ENCODE data around the gene ZNF124.

ZNF124 gene

DNA sequence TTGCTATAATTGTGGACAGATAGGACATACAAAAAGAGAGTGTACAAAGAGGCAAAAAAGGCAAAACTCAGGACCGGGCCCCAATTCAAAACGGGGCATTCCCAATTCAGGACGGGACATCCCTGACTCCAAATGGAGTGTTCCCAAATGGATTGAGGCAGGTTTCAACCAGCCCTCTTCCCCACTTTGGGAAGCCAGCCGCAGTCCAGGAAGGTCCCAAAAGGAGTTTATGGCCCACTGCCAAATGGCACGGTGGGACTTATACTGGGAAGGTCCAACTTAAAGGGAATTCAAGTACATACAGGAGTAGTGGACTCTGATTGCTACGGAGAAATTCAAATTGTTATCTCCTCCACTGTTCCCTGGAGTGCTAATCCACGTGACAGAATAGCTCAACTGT lies 64.1 kb downstream of the ZNF124 start:
- no peak overlapping the region for H3K4me3 ChIP-seq (ENCODE audit: low read depth in 1 of 5, low read length in 5 of 5)
- H3K9ac ChIP-seq (ENCODE audit: low read length in 5 of 5), result no peak overlapping the region
- no peak overlapping the region for H3K27ac ChIP-seq (ENCODE audit: low read depth, low read length)
- peaks cover 2 to 41% (median 35%) of the 10 kb centered on the region in 5 donors for H3K4me1 ChIP-seq (ENCODE audit: control insufficient read depth in 5 of 5, insufficient read depth in 5 of 5, low read length in 5 of 5)
- H3K27me3 ChIP-seq (ENCODE audit: control insufficient read depth in 5 of 5, insufficient read depth in 4 of 5, low read length in 5 of 5), result no peaks in the 10 kb centered on the region
- H3K36me3 ChIP-seq (ENCODE audit: control insufficient read depth in 5 of 5, insufficient read depth in 5 of 5, low read length in 5 of 5), result no peaks in the 10 kb centered on the region
- H3K9me3 ChIP-seq (ENCODE audit: control insufficient read depth in 5 of 5, low read length in 5 of 5), result no peaks in the 10 kb centered on the region

DNA sequence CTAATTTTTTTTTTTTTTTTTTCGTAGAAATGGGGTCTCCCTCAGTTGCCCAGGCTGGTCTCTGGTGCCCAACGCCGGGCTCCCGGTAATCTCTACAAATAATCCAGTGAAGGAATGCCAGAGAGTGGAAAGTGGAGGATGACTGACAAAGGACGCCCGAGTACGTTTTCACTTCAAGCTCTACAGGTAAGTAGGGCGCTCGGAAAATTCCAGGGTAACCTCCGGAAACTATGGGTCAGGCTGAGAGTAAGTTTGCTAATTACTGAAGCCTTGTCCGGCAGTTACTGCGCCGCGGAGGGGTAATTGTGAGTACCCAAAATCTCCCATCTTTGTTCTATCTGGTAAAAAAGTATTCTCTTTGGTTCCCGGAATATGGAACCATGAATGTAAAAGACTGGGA lies 65.9 kb downstream of the ZNF124 start:
- Histone ChIP-seq H3K4me1 (ENCODE audit: control insufficient read depth in 5 of 5, insufficient read depth in 5 of 5, low read length in 5 of 5) (peaks cover 0 to 28% (median 26%) of the 10 kb centered on the region in 5 donors), H3K27me3 (ENCODE audit: control insufficient read depth in 5 of 5, insufficient read depth in 4 of 5, low read length in 5 of 5) (no peaks in the 10 kb centered on the region), H3K9me3 (ENCODE audit: control insufficient read depth in 5 of 5, low read length in 5 of 5) (peaks cover 2 to 11% (median 7%) of the 10 kb centered on the region in 5 donors), H3K9ac (ENCODE audit: low read length in 5 of 5) (no peak overlapping the region), H3K27ac (ENCODE audit: low read depth, low read length) (no peak overlapping the region), H3K4me3 (ENCODE audit: low read depth in 1 of 5, low read length in 5 of 5) (no peak overlapping the region), H3K36me3 (ENCODE audit: control insufficient read depth in 5 of 5, insufficient read depth in 5 of 5, low read length in 5 of 5) (peaks cover 9 to 11% (median 10%) of the 10 kb centered on the region in 5 donors)

All from subcutaneous abdominal adipose tissue (tissue), 5 donors.